ENCODE measurements around the gene LTB4R.

GRCh38 chr14:24366413-24366720 is 55.1 kb downstream of the LTB4R start:
- no peak for TF ChIP-seq ZBTB21 (CRISPR knock-in tag; IDR thresholded peaks at IDR 0.05; ENCODE audit: borderline replicate concordance)
- no peak for TF ChIP-seq CTCF (IDR thresholded peaks at IDR 0.05)

All from WTC11 (cell line).